Measurements from ENCODE around the gene SNN.

DNA sequence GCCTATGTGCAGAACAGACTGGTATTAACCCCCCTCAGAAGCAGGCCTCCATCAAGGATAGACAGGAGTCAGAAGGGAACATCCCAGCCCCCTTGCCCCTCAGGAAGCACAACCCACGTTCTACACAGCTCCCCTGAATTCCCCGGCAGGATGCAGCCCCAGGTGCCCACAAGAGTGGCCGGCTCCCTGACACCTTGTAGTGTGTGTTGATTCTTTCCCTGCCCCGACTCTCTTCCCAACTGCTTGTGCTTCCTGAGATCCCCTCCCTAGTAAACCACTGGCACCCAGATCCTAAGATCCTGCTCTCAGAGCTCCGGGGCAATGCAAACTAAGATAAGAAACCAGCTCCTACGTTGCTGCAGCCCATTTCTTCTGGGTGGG is 46.7 kb upstream of the SNN start:
- TF ChIP-seq, protein P1, sequence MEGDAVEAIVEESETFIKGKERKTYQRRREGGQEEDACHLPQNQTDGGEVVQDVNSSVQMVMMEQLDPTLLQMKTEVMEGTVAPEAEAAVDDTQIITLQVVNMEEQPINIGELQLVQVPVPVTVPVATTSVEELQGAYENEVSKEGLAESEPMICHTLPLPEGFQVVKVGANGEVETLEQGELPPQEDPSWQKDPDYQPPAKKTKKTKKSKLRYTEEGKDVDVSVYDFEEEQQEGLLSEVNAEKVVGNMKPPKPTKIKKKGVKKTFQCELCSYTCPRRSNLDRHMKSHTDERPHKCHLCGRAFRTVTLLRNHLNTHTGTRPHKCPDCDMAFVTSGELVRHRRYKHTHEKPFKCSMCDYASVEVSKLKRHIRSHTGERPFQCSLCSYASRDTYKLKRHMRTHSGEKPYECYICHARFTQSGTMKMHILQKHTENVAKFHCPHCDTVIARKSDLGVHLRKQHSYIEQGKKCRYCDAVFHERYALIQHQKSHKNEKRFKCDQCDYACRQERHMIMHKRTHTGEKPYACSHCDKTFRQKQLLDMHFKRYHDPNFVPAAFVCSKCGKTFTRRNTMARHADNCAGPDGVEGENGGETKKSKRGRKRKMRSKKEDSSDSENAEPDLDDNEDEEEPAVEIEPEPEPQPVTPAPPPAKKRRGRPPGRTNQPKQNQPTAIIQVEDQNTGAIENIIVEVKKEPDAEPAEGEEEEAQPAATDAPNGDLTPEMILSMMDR (conservative IDR thresholded peaks at IDR 0.05; ENCODE audit: low read depth, low read length): no peak
- no peak for TF ChIP-seq EZH2 (IDR thresholded peaks at IDR 0.05; ENCODE audit: borderline replicate concordance, low read depth, low read length, poor library complexity, severe bottlenecking)

Data from A673 (cell line).